ENCODE measurements around the gene SORCS2.

SORCS2 gene

GRCh38 chr4:7705593-7705992 is 513.3 kb downstream of the SORCS2 start:
- in situ Hi-C loops (cut with MboI; ENCODE audit: low pct_unique_long_range_greater_than_20kb, low sequenced_read_pairs, unreplicated experiment), result loop anchor here (25.0 kb wide), 1 partner anchor 493 kb away; no protein-coding TSS in a partner anchor
- DNase-seq (ENCODE audit: low spot score), result no peak
- no peak for TF ChIP-seq CTCF (IDR thresholded peaks at IDR 0.05; ENCODE audit: extremely low read depth, insufficient read depth, missing control alignments)

GRCh38 chr4:7708238-7708637 is 515.9 kb downstream of the SORCS2 start:
- in situ Hi-C loops (cut with MboI; ENCODE audit: low pct_unique_long_range_greater_than_20kb, low sequenced_read_pairs, unreplicated experiment), result loop anchor here (25.0 kb wide), 1 partner anchor 496 kb away; no protein-coding TSS in a partner anchor
- no peak for TF ChIP-seq CTCF (IDR thresholded peaks at IDR 0.05; ENCODE audit: extremely low read depth, insufficient read depth, missing control alignments)
- DNase-seq (ENCODE audit: low spot score), result no peak

- in situ Hi-C loops (cut with MboI; ENCODE audit: low pct_unique_long_range_greater_than_20kb, low sequenced_read_pairs, unreplicated experiment), result loop anchor here (25.0 kb wide), 1 partner anchor 497 kb away; no protein-coding TSS in a partner anchor
- no peak for DNase-seq (ENCODE audit: low spot score)
- no peak for TF ChIP-seq CTCF (IDR thresholded peaks at IDR 0.05; ENCODE audit: extremely low read depth, insufficient read depth, missing control alignments)
Observed at GRCh38 chr4:7708981-7709380, 516.6 kb downstream of the SORCS2 start.

- in situ Hi-C loops (cut with MboI; ENCODE audit: low pct_unique_long_range_greater_than_20kb, low sequenced_read_pairs, unreplicated experiment), result loop anchor here (25.0 kb wide), 1 partner anchor 497 kb away; no protein-coding TSS in a partner anchor
- no peak for TF ChIP-seq CTCF (IDR thresholded peaks at IDR 0.05; ENCODE audit: extremely low read depth, insufficient read depth, missing control alignments)
- no peak for DNase-seq (ENCODE audit: low spot score)
Observed at GRCh38 chr4:7709431-7709830, 517.1 kb downstream of the SORCS2 start.

GRCh38 chr4:7710126-7710525 is 517.8 kb downstream of the SORCS2 start:
- no peak for DNase-seq (ENCODE audit: low spot score)
- in situ Hi-C loops (cut with MboI; ENCODE audit: low pct_unique_long_range_greater_than_20kb, low sequenced_read_pairs, unreplicated experiment), result loop anchor here (25.0 kb wide), 1 partner anchor 498 kb away; no protein-coding TSS in a partner anchor
- no peak for TF ChIP-seq CTCF (IDR thresholded peaks at IDR 0.05; ENCODE audit: extremely low read depth, insufficient read depth, missing control alignments)

GRCh38 chr4:7710576-7711306 is 518.4 kb downstream of the SORCS2 start:
- no peak for TF ChIP-seq CTCF (IDR thresholded peaks at IDR 0.05; ENCODE audit: extremely low read depth, insufficient read depth, missing control alignments)
- DNase-seq (ENCODE audit: low spot score), result no peak
- in situ Hi-C loops (cut with MboI; ENCODE audit: low pct_unique_long_range_greater_than_20kb, low sequenced_read_pairs, unreplicated experiment), result loop anchor here (25.0 kb wide), 1 partner anchor 498 kb away; no protein-coding TSS in a partner anchor
